ENCODE results near the gene CHSY1. TPM values are rescaled to one million over a fixed set of nuclear protein-coding genes. Genes with fewer than 3 reads are reported as not detected.

Gene CHSY1
- total RNA-seq, 4 donors from 2014 or later, result 25.6 to 62.8 (median 46.0) TPM

DNA sequence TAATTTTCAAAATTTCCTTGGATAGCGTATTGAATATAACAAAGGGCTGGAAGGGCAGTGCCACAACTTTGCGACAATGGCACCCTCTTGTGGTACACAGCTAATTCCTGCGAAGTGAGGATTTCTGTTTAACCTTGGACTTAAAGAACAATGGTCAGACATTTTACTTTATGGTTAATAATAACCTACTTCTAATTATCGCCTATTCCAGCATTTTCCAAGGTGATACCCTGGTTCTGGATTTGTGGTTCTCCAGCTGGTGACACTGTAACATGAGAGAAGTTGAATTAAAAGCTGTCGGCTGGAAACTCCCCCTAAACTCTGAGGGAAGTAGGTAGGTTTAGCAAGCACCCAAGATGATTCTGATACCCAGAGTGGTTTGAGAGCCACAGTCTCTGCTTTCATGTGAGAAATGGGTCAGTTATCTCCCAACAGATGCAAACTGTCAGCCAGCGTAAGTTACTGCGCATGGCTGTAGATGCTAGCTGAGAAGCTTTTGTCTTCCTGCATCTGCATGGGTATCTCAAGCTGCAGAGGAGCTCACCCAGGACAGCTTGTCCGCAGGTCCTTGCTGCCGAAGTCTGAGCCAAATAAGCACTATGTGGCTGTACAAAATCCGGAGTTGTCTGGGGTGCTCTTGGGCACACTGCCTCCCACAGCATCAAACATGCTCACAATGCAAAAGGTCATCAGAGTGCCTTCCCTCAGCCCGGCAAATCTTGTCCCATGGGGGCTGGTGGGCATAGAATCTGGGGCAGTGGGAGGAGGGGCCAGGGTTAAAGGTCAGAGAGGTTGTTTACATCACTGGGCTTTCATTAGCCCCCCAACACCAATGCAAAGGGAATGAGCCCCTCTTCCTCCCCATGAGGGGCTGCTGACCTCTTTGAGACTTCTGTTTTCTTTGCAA, 6.6 kb upstream of the CHSY1 start:
- DNase-seq, result peak; percentile 61 to 66
- no peaks in the 10 kb centered on the region for H3K36me3 ChIP-seq
- no peaks in the 10 kb centered on the region for H3K27me3 ChIP-seq
- H3K4me3 ChIP-seq, result no peak overlapping the region
- no peaks in the 10 kb centered on the region for H3K4me1 ChIP-seq
- TF ChIP-seq POLR2A (IDR thresholded peaks at IDR 0.05), result no peak
- TF ChIP-seq, protein P1, sequence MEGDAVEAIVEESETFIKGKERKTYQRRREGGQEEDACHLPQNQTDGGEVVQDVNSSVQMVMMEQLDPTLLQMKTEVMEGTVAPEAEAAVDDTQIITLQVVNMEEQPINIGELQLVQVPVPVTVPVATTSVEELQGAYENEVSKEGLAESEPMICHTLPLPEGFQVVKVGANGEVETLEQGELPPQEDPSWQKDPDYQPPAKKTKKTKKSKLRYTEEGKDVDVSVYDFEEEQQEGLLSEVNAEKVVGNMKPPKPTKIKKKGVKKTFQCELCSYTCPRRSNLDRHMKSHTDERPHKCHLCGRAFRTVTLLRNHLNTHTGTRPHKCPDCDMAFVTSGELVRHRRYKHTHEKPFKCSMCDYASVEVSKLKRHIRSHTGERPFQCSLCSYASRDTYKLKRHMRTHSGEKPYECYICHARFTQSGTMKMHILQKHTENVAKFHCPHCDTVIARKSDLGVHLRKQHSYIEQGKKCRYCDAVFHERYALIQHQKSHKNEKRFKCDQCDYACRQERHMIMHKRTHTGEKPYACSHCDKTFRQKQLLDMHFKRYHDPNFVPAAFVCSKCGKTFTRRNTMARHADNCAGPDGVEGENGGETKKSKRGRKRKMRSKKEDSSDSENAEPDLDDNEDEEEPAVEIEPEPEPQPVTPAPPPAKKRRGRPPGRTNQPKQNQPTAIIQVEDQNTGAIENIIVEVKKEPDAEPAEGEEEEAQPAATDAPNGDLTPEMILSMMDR (IDR thresholded peaks at IDR 0.05), result peak; percentile 83 to 93 (median 88)
- H3K27ac ChIP-seq, result no peak overlapping the region
- intact Hi-C loops (cut with DNase I; ENCODE audit: low total_unique reads), result loop anchor here (5.0 kb wide), 1 partner anchor 246 kb away; no protein-coding TSS in a partner anchor
- H3K9me3 ChIP-seq, result no peaks in the 10 kb centered on the region

DNA sequence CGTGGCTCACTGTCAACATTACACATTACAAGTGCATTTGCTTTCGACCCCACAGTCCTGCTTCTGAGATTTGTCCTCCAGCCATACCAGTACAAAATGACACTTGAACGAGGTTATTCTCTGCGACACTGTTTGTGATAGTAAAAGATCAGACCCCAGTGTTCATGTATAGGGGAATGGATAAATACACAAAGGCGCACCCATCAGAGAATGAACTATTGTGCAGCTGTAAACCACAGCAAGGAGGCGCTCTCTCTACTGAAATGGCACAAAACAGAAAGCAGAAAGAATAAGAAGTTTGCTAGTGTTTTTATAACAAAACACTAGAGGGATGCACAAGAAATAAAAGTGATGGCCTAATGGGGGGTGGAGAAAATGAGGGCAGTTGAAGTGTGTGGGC, 4.9 kb upstream of the CHSY1 start:
- no peak for DNase-seq
- Histone ChIP-seq H3K36me3 (no peaks in the 10 kb centered on the region), H3K4me3 (no peak overlapping the region), H3K4me1 (no peaks in the 10 kb centered on the region), H3K27me3 (no peaks in the 10 kb centered on the region), H3K9me3 (no peaks in the 10 kb centered on the region), H3K27ac (no peak overlapping the region)
- TF ChIP-seq, protein P1 (IDR thresholded peaks at IDR 0.05), result no peak
- TF ChIP-seq POLR2A (IDR thresholded peaks at IDR 0.05), result no peak
- intact Hi-C loops (cut with DNase I; ENCODE audit: low total_unique reads), result loop anchor here (5.0 kb wide), 1 partner anchor 244 kb away; no protein-coding TSS in a partner anchor

DNA sequence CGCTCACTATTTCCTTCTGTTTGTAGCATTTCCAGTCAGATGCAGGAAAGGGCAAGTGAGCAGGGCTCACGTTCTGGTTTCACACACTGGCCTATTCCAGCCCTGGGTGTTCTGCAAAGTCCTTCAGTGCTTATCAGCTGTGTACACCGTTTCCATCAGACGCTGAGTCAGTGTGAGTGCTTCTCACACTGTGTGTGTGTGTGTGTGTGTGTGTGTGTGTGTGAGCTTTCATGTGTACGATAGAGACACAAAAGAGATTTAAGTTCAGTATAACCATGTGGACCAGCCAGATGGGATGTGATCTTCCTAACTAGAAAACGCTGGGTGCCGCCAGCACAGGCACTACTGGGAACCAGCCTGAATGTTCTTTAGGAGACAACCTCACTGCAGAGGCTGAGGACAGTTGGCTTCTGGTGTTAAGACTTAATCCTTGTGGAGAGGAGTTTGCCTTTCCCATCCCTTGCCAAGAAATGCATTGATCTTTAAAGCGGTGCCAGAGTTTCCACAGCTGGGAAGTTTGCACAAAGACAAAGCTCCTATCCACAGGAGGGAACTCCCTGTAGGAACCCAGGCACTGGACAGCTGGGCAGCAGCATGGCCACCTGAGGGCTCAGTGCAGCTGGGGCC, 3.9 kb upstream of the CHSY1 start:
- H3K36me3 ChIP-seq, result no peaks in the 10 kb centered on the region
- H3K27me3 ChIP-seq, result no peaks in the 10 kb centered on the region
- TF ChIP-seq POLR2A (IDR thresholded peaks at IDR 0.05), result no peak
- TF ChIP-seq, protein P1 (IDR thresholded peaks at IDR 0.05), result no peak
- intact Hi-C loops (cut with DNase I; ENCODE audit: low total_unique reads), result loop anchor here (5.0 kb wide), 1 partner anchor 243 kb away; no protein-coding TSS in a partner anchor
- H3K4me1 ChIP-seq, result no peaks in the 10 kb centered on the region
- H3K9me3 ChIP-seq, result no peaks in the 10 kb centered on the region
- no peak overlapping the region for H3K4me3 ChIP-seq
- H3K27ac ChIP-seq, result no peak overlapping the region
- no peak for DNase-seq

DNA sequence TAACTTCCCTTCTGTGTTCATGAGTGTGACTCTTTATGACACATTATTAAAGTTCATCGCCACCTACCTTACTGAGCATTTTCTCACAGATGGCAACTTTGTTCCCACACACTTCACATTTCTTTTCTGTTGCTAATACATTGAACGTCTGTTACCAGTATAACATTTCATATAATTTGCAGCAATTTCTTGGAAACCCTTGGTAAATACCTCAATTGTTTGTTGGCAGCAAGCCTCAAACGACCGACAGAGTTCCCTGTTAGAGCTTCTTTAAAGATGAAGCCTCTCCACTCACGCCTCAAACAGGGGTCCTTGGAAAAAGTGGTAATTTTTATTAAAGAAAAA, 3.2 kb upstream of the CHSY1 start:
- H3K27me3 ChIP-seq, result no peaks in the 10 kb centered on the region
- no peaks in the 10 kb centered on the region for H3K4me1 ChIP-seq
- H3K27ac ChIP-seq, result no peak overlapping the region
- H3K9me3 ChIP-seq, result no peaks in the 10 kb centered on the region
- H3K4me3 ChIP-seq, result no peak overlapping the region
- DNase-seq, result no peak
- TF ChIP-seq POLR2A (IDR thresholded peaks at IDR 0.05), result no peak
- TF ChIP-seq, protein P1 (IDR thresholded peaks at IDR 0.05), result no peak
- H3K36me3 ChIP-seq, result no peaks in the 10 kb centered on the region
- intact Hi-C loops (cut with DNase I; ENCODE audit: low total_unique reads), result loop anchor here (5.0 kb wide), 1 partner anchor 243 kb away; no protein-coding TSS in a partner anchor

All from uterus (tissue), 4 donors.